NOMO-1 (cell line): Measurements from ENCODE around the gene SLITRK5.

Experiments
- DNase-seq, 2 experiments: peaks; one replicate each; lab custom pipeline; 2025; ENCODE audit not compliant: unreplicated experiment in 2 of 2; lab: John Stamatoyannopoulos, UW

SLITRK5 gene

GRCh38 chr13:87698268-87698667 is 27.1 kb downstream of the SLITRK5 start:
- DNase-seq: no peak

GRCh38 chr13:87709947-87710346 is 38.8 kb downstream of the SLITRK5 start:
- no peak for DNase-seq

GRCh38 chr13:87712012-87712411 is 40.8 kb downstream of the SLITRK5 start:
- DNase-seq: no peak
